SK-N-DZ (cell line): ENCODE results near the gene SF3B4. TPM values are rescaled to one million over a fixed set of nuclear protein-coding genes. Genes with fewer than 3 reads are reported as not detected.
"Not testable (repeated sequence)": the region's sequence is repeated elsewhere in the genome, so short reads cannot be mapped to it uniquely, and the experiment has no call there.

ENCODE experiments used
- DNase-seq: peaks from one replicate; pipeline ENCODE4 v3.0.0-alpha.2; 2015; ENCODE audit warnings: low spot score
- polyA plus RNA-seq, 2 experiments: library from polyadenylated mRNA; depleted of rRNA; stranded (reverse); fragments of >200 nt; gene quantifications; 2 replicates each; pipeline ENCODE4 v1.2.3, GENCODE V29; 2014

Gene SF3B4, protein sequence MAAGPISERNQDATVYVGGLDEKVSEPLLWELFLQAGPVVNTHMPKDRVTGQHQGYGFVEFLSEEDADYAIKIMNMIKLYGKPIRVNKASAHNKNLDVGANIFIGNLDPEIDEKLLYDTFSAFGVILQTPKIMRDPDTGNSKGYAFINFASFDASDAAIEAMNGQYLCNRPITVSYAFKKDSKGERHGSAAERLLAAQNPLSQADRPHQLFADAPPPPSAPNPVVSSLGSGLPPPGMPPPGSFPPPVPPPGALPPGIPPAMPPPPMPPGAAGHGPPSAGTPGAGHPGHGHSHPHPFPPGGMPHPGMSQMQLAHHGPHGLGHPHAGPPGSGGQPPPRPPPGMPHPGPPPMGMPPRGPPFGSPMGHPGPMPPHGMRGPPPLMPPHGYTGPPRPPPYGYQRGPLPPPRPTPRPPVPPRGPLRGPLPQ
- polyA plus RNA-seq (2014; cell fraction: cytosol; rRNA removed), result 49.6 and 65.4 TPM in 2 replicates
- polyA plus RNA-seq (2014; cell fraction: nucleus; rRNA removed), result 23.3 and 41.1 TPM in 2 replicates

DNA sequence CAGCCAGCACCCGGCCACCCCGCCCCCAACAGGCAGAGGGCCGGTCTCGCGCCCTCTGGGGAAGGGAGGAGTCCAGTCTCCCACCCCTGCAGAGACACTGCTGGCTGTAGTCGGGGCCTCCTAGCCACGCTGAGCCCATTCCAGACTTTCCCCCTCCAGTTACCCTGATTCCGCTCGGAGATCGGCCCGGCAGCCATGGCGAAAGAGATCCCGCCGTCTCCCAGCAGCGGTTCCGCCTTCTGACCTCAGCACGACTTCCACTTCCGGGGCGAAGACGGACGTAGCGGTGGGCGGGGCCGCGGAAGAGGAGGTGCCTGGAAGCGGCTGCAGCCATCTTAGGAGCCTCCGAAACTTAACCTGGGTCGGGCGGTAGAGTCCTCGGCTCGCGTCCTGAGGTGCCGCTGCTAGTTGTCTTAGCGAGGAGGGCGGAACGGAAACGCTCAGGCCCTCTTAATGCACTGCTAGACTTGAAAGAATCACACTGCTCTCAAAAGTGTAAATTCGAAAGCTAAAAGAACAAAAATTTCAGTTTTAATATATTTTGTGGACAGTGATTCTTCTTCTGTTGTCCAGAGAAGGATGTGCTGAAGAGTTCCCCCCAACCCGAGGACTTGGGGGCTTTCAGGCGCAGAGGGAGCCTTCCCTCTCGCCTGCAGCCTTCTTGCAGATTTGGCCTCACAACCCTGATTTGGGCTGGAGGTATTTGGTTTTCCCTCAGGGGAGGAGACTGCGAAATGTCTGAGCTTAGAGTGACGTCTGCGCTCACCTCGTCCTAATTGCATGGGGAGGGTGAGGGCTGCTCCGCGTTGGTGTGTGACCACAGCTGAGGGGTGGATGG lies at the start of gene SF3B4:
Gene SF3B4 (minus strand): TSS at position 241 of the 838 bp plus-strand sequence. CDS start 44 bp downstream, at position 197.
- DNase-seq, result peak; percentile 96

- no peak for DNase-seq
These were observed 49.7 kb upstream of the SF3B4 start for GRCh38 chr1:149977345-149977744.

DNA sequence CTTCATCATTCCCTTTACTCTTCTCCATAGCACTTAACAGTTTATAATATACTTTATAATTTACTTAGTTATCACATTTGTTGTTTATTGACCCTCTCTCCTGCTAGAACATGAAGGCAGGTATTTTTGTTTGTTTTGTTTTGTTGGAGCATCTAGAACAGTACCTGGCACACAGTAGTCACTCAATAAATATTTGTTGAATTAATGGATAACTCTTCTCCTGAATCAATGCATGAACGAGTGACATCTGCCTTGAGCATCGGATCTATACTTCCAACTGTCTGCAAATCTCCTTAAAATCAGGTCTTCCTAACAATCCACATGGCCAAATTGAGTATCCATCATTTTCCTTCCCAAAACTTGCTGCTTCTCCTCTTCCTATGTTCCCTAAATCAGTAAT lies 44.9 kb upstream of the SF3B4 start:
- DNase-seq, result no peak

GRCh38 chr1:149967646-149968045 lies 40.0 kb upstream of the SF3B4 start:
- no peak for DNase-seq

DNA sequence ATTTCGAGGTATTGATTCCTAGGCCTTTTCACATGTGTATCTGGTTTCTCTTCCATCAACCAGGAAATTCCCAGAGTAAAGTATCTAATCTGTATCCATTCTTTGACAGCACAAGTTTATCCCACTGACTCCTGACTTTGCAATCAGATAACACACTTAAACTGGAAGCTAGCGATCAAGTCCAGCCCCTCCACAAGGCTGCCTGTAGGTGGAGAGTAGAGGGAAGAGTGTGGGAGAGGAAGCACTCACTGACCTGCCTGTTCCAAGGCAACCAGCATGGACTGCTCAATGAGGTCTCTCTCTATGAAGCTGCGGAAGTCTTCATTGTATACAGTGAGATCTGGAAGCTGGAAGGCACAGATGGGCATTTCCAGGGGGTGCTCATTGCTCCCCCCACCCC lies 39.4 kb upstream of the SF3B4 start:
- DNase-seq, result no peak

GRCh38 chr1:149966405-149966804 lies 38.8 kb upstream of the SF3B4 start:
- no peak for DNase-seq

- no peak for DNase-seq
These were observed 37.8 kb upstream of the SF3B4 start for GRCh38 chr1:149965440-149965839.

DNA sequence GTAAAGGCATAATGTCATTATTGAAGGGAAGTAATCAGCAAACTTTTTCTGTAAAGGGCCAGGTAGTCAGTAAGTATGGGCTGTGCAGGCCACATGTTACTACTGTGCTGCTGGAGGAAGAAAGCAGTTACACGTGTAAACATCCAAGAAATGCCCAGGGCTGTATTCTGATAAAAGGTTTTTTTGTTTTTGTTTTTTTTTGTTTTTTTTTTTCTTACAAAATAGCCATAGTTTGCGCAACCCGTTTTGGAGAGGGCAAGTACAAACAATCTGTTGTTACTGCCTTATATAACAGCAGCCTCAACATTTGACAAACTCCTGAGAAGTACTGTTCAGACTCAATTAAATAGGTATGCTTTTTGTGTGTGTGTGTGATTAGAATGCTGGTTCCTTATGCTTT lies 35.8 kb upstream of the SF3B4 start:
- no peak for DNase-seq

GRCh38 chr1:149962736-149963135 lies 35.1 kb upstream of the SF3B4 start:
- no peak for DNase-seq

DNA sequence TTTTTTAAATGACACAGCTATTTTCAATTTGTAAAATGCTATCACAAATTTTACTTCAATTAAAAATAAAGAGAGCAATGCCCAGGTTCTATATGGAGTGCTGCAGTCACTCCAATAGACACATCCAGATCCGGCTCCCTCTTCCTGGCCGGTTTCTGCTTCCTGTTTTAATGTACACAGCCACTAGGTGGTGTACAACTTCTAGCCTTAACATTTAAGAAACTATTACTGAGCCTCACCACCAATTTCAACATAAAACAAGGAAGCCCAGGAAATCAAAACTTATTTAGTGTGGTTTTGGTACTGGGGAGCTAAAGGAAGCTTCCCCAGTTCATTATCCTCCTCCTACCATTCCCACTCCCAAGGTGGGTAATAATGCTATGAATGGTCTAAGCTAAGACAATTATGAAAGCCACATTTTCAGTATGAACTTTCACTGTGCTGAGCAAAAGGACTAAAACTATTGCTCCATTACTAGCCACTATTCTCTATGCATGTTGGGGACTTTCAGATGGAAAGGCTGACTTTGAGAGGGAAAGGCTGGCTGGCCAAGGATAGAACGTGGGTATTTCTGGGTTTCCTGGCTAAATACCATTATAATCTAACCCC lies 34.5 kb upstream of the SF3B4 start:
- peak; percentile 70 for DNase-seq

DNA sequence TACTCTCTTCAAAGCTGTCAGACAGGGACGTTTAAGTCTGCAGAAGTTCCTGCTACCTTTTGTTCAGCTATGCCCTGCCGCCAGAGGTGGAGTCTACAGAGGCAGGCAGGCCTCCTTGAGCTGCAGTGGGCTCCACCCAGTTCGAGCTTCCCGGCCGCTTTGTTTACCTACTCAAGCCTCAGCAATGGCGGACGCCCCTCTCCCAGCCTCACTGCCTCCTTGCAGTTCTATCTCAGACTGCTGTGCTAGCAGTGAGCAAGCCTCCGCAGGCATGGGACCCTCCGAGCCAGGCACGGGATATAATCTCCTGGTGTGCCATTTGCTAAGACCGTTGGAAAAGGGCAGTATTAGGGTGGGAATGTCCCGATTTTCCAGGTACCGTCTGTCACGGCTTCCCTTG lies 29.9 kb upstream of the SF3B4 start:
- not testable (repeated sequence) for DNase-seq

GRCh38 chr1:149949911-149950310 lies 22.3 kb upstream of the SF3B4 start:
- DNase-seq, result no peak

DNA sequence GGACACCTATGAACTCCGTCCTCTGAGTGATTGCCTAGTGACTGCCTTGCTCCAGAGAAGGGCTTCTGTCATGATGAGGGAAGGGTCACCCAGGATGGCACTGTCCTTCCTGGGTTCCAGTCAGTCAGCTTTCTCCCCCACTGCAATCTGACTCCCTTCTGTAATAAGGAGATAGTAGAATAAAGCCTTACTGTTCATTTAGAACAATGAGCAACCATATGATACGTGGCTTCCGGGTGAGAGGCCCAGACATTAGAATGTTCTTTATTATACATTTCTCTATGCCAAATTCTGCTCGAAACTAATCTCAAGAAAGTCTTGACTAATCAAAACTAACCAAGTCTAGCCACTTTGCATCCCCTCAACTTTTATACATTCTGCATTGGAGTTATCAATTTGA lies 17.6 kb upstream of the SF3B4 start:
- no peak for DNase-seq

DNA sequence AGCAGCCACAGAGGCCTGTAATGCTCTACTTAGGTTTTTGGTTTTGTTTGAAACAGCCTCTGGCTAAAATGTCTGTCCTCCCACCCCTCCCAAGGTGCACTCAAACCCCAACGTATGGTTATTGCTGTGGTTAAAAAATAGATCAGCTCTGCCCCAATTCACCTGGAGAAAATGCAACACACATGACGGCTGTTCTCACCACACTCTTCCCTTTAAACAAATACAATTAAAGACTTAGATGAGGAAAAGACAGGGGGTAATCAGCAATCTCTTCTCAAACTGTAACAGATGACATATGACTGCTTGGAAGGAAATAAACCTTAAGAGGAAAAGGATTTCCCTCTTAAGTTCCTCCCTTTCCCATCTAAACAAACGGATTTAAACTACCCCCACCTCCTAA lies 15.3 kb upstream of the SF3B4 start:
- no peak for DNase-seq

DNA sequence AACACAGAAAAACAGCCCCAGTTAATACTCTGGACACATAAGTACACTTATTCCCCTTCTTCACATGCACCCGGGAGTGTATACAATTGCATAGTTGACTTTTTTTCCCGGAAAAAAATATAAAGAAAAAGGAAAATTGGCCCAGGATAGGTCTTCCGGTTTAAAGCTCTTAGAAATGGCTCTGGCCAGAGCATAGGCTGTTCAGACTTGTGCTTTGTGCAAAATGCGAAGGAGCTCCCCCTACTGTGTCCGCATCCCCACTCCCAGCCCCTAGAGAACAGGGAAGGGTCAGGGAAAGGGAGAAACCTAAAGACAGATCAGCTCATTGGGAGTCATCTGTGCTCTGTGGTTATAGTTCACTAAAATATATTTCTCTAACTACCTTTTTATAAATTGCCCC lies 14.6 kb upstream of the SF3B4 start:
- DNase-seq, result peak; percentile 44

DNA sequence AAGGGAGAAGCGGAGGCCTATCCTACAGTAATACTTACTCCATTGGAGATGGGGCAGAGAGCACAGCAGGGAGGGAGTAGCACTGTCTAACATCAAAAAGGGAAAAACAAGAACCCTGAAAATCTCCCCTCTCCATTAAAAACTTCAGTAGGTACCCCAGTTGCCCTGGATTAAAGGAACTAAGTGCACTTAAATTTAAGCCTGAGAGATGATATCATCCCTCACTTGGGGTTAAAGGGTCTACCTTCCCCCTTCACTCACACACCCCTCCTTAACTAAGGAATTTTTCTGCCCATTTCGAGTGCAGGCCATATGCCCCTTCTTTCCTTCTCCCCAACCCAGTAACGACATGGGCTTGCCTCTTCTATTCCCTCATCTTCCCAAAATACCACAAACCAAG lies 12.8 kb upstream of the SF3B4 start:
- no peak for DNase-seq

- DNase-seq, result not testable (repeated sequence)
These were observed 11.0 kb upstream of the SF3B4 start for GRCh38 chr1:149938668-149939003.

- no peak for DNase-seq
These were observed 10.2 kb upstream of the SF3B4 start for GRCh38 chr1:149937759-149938158.

DNA sequence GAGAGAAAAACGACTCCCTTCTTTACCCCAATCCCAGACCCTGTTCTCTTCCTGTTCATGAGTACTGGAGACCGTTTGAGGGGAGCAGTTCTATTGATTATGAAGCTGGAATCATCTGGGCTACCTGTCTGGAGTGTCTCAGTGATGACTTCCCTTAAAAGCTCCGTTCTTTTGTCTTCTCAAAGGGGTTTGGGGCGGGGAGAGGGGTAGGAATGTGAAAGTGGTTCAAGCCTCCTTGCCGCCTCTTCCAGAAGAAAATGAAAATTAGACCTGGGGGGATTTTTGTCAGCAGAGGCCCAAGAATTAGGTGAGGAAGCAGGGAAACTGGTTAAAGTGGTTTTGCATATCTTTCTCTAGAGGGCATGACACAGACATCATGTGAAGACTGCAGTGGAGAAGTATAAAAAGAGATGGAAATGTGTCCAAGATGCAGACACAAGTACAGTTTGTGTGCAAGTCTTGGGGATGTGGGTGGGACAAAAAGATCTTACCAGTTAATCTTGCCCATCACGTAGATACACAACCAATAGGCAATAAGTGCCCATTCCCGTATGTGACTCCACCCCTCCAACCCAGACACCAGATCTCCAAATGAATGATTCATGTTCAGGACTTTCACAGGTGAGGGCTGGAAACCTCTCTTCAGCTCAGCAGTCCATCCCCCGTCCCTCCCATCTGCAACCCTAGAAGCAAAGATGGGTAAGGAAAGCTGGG lies 9.5 kb upstream of the SF3B4 start:
- peak; percentile 44 for DNase-seq

- DNase-seq, result peak; percentile 45
These were observed 8.8 kb upstream of the SF3B4 start, which contains the start of gene MTMR11 for GRCh38 chr1:149936170-149936991. Gene MTMR11, minus strand, starts transcription at chr1:149936879. Its CDS starts 232 bp downstream, at chr1:149936647.

GRCh38 chr1:149934356-149934755 lies 6.8 kb upstream of the SF3B4 start:
- DNase-seq, result no peak
